GM10266 (cell line): Measurements from ENCODE around the gene IQSEC1.
A peak's percentile ranks its signal among the peaks of the same experiment; 100 is the strongest.

ENCODE experiments used
- DNase-seq: peaks from one replicate; pipeline ENCODE4 v3.0.0; 2012; ENCODE audit errors: extremely low spot score
- TF ChIP-seq, protein P1 (sequence below): IDR thresholded peaks from 2 replicates; pipeline ENCODE4 v1.5.1; 2012; ENCODE audit warnings: mild to moderate bottlenecking, low read depth; ENCODE audit not compliant: control insufficient read depth, insufficient read depth; ENCODE audit errors: missing control alignments

IQSEC1 gene

DNA sequence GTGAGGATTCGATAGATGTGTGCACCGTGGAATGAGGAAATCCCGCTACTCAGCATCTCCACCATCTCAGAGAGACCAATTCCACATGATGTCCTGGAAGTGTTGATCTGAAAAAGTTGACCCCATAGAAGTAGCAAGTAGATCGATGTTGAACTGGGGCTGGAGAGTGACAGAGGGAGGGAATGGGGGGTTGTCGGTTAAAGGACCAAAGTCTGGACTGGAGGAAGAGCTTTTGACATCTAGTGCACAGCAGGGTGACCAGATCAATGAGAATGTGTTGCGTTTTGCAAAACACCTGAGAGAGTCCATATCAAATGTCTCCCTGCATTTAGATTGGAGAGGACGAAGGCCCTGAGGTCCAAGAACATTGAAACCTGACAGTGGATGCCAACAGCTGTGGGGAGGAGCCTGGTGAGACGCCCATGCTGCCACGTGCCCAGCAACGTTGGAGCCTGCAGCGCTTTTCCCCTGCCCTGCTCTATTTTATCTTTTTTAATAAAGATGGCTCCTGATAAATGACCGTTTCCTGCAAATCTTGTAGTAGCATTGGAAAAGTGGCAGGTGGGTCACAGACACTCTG is 201.7 kb downstream of the IQSEC1 start:
- TF ChIP-seq, protein P1, sequence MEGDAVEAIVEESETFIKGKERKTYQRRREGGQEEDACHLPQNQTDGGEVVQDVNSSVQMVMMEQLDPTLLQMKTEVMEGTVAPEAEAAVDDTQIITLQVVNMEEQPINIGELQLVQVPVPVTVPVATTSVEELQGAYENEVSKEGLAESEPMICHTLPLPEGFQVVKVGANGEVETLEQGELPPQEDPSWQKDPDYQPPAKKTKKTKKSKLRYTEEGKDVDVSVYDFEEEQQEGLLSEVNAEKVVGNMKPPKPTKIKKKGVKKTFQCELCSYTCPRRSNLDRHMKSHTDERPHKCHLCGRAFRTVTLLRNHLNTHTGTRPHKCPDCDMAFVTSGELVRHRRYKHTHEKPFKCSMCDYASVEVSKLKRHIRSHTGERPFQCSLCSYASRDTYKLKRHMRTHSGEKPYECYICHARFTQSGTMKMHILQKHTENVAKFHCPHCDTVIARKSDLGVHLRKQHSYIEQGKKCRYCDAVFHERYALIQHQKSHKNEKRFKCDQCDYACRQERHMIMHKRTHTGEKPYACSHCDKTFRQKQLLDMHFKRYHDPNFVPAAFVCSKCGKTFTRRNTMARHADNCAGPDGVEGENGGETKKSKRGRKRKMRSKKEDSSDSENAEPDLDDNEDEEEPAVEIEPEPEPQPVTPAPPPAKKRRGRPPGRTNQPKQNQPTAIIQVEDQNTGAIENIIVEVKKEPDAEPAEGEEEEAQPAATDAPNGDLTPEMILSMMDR: no peak
- no peak for DNase-seq

GRCh38 chr3:12870942-12871341 is 202.3 kb downstream of the IQSEC1 start:
- TF ChIP-seq, protein P1: no peak
- DNase-seq: no peak

DNA sequence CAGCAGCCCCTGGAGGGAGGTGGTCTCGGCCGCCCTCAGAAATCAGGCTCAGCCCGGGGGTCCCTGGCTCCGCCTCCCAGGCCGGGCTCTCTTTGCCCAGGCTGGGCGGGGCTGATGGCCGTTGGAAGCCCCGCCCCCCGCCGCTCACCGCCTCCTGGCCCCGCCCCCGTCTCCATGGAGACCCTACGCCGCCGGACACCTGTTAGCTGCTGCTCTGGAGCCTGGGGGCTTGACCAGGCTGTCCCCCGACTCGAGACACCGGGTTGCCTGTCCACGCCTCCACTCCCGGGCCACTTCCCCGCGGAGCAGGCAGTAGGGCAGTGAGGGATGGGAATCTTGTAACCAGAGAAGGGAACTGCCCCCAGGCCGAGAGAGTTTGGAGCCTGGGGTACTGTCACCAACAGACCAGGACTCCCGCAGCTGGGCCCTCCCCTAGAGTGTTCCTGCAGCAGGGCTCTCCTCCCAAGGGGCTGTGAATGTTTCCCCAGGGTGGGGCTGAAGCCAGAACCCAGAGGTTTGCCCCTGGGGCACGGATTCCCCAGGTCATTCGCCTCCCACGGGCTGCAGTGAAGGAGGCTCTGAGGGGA is 204.1 kb downstream of the IQSEC1 start:
- DNase-seq: peak; percentile 80
- TF ChIP-seq, protein P1: no peak

GRCh38 chr3:12868039-12869034 is 204.9 kb downstream of the IQSEC1 start:
- TF ChIP-seq, protein P1: peak; percentile 95
- DNase-seq: peak; percentile 81

DNA sequence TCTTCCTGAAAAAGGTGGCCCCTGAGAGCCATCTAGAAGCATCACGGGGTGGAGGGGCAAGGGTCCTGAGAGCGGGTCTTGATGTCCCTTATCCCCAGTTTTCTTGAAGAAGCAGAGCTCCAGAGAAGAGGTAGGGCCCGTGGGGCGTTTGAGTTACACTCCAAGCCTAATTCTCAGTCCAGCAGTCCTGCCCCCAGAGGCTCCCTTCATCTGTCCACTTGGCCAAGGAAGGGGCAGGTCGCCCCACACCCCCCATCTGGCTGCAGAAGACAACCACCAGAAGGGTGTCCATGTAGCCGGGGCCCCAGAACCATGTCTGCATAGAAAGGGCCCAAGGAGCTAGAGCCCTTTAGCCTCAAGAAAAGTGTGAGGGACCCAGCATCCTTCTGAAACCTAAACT is 206.4 kb downstream of the IQSEC1 start:
- DNase-seq: no peak
- TF ChIP-seq, protein P1: no peak

GRCh38 chr3:12865271-12865670 is 208.0 kb downstream of the IQSEC1 start:
- TF ChIP-seq, protein P1: no peak
- DNase-seq: no peak

GRCh38 chr3:12862387-12862786 is 210.8 kb downstream of the IQSEC1 start:
- DNase-seq: no peak

More at GRCh38 chr3:12862387-12862786, 210.8 kb downstream of the IQSEC1 start:
- TF ChIP-seq, protein P1: no peak
